SHP77 (cell line): ENCODE measurements around the gene ANAPC16.
"Not testable (repeated sequence)": the region's sequence is repeated elsewhere in the genome, so short reads cannot be mapped to it uniquely, and the experiment has no call there.

Experiments
- DNase-seq, 2 experiments: peaks; one replicate each; lab custom pipeline; 2025; lab: John Stamatoyannopoulos, UW

ANAPC16 gene

DNA sequence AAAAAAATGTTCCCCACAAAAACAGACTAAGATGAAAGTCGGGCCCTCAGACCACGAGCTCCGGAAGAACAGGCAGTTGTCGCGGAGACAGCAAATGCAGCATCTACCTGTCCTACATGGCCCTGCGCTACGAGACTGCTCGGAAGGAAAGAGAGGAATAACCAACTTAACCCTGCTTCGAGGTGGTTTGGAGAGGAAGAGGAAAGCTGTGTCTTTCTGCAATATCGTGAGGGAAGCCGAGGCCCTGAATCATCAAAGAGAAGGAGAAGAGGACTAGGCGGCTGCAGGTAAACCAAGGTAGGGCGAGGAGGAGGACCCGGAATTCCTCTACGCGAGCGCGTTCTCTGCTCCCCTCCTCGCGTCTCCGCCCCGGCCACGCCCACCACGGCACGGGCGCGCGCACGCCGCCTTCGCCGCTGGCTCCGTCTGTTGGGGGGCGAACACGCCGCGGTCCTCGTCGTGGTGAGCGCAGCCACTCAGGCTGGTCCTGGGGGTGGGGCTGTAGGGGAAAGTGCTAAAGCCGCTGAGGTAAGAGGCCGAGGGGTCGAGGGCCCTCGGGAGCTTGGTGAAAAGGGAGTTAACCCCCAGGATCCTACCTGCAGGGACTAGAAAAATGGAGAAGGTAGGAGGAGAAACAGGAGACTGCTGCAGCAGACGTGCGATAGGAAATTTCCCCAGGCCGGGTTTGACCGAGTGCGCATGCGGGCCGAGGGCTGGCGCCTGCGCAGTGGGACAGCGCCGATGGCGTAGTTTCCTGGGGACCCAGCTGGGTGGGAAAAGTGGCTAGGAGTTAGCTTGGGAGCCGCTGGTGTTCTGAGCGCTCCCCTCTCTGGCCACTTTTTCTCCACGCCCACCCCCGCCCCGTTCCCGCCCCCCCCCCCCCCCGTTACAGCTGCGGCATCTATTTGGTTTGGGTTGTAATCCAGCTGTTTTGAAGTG is at the start of gene ANAPC16, which contains the start of gene ASCC1:
Gene ANAPC16 (plus strand): TSS at position 402 of the 939 bp plus-strand sequence. CDS start 7,903 bp downstream, outside the sequence.
Gene ASCC1 (minus strand): TSS at position 666 of the 939 bp plus-strand sequence. CDS start 2,978 bp downstream, outside the sequence.
- DNase-seq: peak; percentile 60 to 64

DNA sequence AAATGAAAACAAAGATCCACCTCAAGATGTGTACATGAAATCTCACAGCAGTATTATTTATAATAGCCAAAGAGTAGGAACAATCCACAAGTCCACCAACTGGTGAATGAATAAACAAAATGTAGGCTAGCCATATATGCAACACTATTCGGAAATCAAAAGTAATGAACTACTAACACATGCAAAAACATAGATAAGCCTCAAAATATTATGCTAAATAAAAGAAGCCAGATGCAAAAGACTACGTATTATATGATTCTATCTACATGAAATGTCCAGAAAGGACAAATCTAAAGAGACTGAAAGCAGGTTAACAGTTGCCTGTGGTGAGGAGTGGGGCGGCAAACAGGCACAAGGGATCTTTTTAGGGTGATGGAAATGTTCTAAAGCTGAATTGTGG is 48.7 kb upstream of the ANAPC16 start:
- no peak for DNase-seq

DNA sequence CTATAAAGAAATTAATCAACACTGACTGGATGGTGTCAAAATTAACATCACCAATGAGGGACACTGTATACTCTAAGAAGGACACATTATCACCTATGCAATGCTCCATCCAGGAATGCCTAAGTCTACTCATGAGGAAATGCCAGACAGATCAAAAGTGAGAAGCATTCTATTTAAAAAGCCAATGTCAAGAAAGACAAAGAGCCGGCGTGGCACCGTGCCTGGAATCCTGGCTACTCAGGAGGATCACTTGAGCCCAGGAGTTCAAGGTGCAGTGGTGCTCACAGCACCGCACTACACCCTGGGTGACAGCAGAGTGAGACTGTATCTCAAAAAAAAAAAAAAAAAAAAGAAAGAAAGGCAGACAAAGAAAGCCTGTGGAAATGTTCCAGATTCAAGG is 45.5 kb upstream of the ANAPC16 start:
- no peak for DNase-seq

DNA sequence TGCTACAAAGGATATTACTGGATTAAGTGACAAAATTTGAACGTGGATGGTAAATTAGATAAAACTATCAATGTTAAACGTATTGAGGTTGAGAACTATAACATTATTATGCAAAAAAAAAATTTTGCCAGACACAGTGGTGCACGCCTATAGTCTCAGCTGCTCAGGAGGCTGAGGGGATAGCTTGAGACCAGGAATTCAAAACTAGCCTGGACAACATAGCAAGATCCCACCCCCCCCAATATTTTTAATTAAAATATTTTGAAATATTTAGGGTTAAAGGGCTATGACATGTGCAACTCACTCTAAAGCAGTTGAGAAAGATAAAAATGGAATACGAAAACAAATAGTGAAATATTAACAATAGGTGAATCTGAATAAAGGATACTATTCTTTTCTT is 45.1 kb upstream of the ANAPC16 start:
- DNase-seq: no peak

DNA sequence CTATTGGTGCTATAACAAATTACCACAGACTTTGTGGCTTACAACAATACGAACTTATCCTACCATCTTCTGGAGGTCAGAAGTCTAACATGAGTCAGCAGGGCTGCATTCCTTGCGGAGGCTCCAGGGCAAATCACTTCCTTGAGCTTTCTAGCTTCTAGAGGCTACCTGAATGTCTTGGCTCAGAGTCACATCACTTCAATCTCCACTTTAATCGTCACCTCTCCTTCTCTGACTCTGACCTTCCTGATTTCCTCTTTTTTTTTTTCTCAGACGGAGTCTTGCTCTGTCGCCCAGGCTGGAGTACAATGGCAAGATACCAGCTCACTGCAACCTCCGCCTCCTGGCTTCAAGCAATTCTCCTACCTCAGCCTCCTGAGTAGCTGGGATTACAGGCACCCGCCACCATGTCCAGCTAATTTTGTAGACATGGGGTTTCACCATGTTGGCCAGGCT is 44.6 kb upstream of the ANAPC16 start:
- DNase-seq: no peak

DNA sequence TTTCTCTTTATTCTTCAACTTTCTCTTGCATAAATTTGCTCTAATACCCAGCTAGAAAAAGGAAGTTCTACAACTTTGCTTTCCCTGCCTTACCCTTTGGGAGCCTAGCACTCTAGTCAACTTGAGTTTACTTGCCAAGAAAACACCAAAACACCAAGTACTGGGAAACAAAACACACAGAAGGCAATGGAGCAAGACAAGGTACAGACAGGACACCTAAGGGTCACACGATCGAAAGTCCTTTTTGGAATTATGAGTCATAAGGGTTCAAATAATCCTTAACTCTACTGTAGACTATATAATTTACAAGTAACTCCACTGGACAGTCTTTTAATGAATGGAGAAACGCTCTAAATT is 42.6 kb upstream of the ANAPC16 start:
- DNase-seq: no peak

DNA sequence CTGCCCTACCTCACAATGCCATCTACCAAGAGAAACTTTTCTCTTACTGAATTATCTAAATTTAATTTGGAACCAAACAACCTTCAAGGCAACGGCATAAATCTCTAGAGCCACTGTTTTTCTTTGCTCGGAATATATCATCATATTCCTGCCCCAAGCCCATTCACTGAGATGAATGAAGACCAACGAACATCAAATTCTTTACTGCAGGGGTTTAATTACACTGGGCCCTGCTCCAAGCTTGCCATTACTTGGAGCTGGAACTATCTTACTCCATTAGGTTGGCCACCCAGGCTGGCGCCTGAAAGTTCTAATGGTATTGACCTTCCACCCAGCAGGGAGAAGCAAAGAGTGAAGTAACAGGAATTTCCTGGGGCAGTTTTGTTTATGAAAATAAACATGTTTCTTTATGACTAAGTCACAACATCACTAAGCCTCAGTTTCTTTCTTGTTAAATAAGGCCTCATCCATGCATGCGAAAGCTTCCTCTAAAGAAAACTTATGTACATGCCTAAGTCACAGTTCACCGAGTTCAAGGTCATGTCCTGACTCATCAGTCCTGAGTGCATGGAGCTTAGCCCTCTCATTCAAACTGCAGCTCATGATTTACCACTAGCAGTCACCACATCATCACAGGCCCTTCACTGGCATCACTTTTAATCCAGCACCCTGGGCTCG is 42.1 kb upstream of the ANAPC16 start:
- no peak for DNase-seq

DNA sequence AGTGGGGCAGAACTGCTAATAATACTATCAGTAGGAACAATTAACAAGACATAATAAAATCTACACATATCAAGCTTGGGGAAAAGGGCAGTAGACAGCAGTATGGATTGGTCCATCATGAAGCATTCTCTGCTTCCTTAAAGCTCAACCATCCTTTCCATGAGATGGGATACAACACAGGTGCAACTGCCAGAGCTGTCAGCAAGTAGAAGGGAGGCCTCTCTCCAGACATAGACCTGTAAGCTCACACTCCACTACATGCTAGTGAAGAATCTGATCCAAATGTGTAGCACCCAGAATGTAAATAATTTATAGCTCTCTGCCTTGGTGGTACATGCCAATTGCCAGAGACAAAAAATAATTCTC is 41.5 kb upstream of the ANAPC16 start:
- no peak for DNase-seq

DNA sequence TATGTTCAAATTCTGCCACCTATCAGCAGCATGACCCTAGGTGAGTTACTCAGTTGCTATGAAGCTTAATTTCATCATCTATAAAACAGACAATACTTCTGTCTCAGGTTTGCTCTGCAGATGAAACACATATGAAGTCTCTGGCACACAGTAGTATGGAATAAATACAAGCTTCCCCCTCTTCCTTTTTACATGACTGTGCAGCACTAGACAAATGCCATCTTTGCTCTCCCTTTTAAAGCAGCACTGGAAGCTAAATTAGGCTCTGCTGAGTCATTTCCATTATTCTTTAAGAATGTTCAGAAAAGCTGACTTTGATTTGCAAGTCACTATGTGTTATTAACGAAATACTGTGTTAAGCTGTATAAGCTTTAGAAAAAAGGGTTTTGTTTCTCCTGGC is 40.7 kb upstream of the ANAPC16 start:
- DNase-seq: no peak

DNA sequence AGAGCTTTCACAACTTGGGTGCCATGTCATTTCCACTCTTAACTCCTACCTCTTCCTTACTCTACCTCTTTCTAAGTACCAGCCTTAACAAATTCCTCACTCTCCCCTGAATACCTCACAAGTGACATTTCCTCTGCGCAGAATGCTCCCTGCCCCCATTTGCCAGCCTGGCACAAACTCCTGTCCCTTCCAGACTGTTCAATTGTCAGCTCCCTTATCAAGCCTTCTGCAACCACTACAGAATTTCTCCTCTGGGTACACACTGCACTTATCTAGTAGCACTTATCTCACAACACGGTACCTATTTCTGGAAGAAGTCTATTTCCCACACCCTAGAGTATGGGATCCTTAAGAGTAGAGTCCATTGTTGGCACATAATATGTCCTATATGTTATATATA is 39.1 kb upstream of the ANAPC16 start:
- DNase-seq: no peak

DNA sequence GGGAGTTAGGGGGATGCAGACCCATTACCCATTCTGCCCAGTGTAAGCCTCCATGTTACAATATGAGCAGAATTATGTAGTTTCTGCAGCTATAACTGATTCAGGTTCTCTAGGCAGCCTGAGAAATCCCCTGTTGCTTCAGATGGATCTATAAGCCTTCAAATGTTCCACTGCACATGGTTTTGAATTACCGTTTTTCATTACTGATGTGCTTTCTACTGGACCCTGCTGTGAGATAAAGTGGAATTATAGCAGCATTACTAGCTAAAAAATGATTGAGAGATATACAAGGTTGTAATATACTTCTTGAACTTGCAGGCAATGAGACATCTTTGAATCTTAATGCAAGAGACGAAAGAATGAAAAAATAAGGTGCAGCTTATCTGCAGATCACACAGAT is 38.4 kb upstream of the ANAPC16 start:
- DNase-seq: no peak

DNA sequence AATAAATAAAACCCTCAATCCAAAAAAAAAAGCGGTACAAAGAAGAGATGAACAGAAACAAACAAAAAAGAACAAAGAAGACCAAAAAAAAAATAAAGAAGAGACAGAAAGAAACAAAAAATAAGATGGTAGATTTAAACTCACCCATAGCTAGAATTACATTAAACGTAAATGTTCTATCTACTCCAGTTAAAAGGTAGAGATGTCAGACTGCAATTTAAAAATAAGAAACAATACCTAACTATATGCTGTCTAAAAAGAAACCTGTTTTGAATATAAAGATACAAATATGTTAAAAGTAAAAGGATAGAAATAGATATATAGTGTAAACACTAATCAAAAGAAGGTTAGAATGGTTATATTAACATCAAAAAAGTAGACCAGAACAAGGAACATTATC is 31.7 kb upstream of the ANAPC16 start:
- DNase-seq: no peak

DNA sequence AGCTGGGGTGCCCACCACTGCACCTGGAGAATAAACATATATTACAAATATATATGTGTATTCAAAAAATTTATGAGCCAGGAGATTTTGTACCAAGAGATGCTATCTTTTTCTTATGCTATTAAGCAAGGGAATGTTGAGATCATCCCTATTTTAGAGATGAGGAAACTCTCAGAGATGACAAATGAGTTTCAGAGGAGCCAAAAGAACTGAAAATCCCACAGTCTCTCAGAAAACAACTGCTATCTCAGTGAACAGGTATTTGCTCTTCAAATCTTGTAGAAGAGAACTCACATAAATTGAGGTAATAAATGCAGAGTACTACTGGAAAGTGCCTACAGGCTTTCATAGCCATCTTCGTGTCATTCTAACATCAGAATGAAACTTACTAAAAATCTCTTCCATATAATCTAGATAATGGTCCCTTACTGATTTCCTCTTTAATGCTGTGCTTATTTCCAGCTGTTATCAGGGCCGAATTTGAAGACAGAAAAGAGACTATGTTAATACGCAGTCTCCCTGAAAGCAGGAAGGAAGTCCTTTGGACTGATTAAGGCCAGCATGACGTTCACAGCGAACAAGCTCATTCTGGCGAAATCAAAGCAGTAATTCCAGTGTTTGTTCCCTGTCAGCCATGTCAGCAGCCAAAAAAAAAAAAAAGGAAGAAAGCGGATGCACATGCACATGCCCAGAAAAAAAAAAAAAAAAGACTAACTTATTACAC is 29.4 kb upstream of the ANAPC16 start:
- DNase-seq: no peak

DNA sequence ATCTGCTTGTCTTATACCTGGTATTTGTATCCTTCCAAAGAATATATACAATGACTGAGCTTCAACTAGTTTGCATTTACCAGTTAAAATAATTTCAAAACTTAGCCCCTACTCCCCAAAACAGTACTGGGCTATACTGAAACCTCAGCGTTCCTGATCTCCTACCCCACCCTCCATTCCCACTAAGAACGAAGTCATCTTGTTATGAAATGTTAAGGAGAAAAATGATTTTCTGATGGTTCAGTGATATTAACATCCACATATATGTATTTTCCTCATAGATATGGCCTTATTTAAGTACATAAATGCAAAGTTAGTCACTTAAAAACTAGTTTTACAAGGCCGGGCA is 28.9 kb upstream of the ANAPC16 start:
- no peak for DNase-seq

DNA sequence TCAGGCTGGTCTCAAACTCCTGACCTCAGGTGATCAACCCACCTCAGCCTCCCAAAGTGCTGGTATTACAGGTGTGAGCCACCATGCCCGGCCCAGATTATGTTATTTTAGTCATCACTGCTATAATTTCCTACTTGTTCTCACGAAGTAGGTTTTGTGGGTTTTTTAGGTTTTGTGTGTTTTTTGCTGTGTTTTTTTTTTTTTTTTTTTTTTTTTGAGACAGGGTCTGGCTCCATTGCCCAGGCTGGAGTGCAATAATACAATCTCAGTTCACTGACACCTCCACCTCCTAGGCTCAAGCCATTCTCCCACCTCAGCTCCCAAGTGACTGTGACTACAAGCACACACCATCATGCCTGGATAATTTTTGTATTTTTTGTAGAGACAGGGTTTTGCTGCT is 20.9 kb upstream of the ANAPC16 start:
- DNase-seq: no peak

DNA sequence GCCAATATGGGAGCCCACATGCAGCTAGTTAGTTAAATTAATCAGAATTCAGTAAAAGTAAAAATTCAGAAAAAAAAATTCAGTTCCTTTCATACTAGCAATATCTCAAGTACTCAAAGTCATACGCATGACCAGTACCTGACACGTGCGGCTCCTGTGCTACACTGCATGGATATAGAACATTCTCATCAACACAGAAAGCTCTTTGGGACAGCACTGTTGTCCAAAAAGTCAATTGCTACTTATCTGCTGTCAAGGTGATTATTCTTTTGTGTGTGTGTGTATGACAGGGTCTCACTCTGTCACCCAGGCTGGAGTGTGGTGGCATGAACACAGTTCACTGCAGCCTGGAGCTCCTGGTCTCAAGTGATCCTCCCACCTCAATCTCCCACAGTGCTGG is 14.9 kb upstream of the ANAPC16 start:
- no peak for DNase-seq

DNA sequence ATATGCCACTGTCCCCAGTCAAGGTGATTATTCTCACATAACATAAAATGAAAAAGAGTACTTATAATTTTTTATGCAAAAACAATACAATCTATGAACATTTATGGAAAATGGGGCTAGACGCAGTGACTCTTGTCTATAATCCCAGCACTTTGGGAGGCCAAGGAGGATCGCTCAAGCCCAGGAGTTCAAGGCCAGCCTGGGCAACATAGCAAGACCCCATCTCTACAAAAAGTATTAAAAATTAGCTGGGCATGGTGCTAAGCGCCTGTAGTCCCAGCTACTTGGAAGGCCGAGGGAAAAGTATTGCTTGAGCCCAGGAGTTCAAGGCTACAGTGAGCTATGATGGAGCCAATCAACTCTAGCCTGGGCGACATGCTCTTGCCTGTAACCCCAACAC is 14.5 kb upstream of the ANAPC16 start:
- DNase-seq: no peak

DNA sequence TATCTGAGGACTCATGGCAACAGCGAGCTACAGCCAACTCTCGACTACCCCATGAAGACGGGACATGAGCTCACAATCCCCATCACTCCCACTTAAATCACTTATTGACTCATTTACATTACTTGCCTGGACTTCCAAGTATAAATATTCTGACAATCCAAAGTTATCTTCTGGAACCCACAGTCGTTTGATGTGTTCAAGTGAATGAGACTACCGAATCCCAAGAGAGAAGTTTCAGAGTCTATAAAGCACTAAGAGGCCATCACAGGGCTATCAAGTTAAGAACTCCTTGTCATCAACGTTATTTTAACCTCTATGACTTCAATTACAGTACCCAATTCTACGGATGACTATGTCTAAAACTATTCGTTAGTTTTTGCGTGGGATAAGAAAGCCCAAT is 11.5 kb upstream of the ANAPC16 start:
- DNase-seq: no peak

DNA sequence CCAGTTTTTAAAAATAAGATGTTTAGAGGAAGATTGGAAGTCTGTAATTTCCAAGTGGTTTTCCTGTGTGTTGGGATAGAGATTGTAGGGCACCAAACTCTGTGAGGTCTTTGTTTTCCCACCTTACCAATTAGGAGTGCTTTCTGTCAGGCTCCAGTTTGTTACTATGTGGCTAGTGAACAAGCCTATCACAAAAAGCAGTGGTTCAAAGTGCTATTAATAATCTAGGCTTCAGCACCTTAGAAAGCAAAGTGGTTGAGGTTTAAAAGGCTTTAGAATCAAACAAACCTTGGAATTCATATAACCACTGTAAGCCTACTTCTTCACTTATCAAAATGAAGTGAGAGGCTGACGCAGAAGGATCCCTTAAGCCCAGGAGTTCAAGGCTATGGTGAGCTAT is 11.1 kb upstream of the ANAPC16 start:
- no peak for DNase-seq

DNA sequence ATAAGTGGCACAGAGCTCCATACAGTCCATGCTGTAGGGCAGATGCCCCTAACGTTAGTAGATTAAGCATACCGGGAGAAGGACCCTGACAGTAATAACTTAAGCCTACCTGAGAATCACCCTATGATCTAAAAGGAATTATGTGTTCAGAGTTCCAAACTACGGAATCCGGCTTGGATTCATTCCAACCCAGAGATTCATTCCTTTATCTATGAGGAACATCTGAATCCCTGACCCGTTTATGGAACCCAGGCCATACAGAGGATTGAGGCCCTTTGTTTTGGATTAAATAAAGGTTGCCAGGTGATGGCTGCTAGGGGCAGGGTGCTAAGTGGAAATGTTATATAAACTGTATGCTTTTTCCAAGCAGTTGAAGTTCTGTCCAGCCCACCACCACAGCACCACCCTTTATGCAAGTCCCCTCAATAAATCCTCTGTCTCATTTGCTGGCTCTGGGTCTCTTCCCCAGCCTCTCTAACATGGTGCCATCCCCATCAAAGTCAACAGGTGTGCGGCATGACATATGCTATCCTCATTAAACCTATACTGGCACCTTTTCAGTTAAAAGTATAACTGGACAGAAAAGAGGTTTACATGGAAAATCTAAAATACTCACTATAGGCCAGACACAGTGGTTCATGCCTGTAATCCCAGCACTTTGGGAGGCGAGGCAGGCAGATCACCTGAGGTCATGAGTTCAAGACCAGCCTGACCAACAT is 9.1 kb upstream of the ANAPC16 start:
- DNase-seq: no peak

DNA sequence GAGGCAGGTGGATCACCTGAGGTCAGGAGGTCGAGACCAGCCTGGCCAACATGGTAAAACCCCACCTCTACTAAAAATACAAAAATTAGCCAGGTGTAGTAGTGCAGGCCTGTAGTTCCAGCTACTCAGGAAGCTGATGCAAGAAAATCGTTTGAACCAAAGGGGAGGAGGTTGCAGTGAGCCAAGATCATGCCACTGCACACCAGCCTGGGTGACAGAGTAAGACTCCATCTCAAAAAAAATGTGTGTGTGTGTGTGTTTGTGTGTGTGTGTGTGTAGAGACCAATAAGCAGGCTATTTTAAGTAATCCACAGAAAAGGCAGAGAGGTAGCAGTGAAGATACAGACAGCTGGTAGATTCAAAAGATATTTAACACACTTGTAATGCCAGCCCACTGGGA is 7.3 kb upstream of the ANAPC16 start:
- not testable (repeated sequence) for DNase-seq

DNA sequence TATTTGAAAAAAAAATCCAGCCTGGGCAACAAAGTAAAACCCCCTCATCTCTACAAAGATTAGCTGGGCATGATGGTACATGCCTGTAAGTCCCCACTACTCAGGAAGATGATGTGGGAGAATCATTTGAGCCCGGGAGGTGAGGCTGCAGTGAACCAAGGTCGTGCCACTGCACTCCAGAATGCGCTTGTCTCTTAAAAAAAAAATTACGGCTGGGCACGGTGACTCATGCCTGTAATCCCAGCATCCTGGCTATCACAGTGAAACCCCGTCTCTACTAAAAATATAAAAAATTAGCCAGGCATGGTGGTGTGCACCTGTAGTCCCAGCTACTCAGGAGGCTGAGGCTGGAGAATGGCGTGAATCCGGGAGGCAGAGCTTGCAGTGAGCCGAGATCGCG is 4.4 kb upstream of the ANAPC16 start:
- not testable (repeated sequence) for DNase-seq
